ENCODE measurements around the gene PSD2.

Gene PSD2

DNA sequence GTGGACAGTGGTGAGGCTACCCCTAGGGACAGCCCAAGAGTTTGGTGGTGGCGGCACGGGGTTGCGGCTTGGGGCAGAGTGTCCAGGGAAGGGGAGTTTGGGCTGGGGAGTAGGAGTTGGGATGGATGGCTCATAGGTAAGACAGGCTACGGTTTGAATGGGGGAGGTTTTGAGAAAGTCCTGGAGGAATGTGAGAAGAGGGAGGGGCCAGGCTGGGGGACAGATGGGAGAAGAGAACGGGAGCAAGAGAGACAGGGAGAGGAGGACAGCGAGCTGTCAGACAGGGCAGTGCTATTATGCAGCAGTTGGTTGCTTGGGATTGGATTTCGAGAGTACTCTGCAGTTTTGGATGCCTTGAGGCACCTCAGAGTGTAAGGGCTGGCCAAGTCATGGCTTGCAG, 24.5 kb downstream of the PSD2 start:
- no peak overlapping the region for H3K27ac ChIP-seq (ENCODE audit: low read depth, low read length)
- no peak overlapping the region for H3K4me3 ChIP-seq (ENCODE audit: low read depth in 1 of 5, low read length in 5 of 5)
- H3K9ac ChIP-seq (ENCODE audit: low read length in 5 of 5), result no peak overlapping the region
- H3K9me3 ChIP-seq (ENCODE audit: control insufficient read depth in 5 of 5, low read length in 5 of 5), result peaks cover 0 to 13% (median 11%) of the 10 kb centered on the region in 5 donors
- no peaks in the 10 kb centered on the region for H3K36me3 ChIP-seq (ENCODE audit: control insufficient read depth in 5 of 5, insufficient read depth in 5 of 5, low read length in 5 of 5)
- peaks cover 0 to 7% (median 5%) of the 10 kb centered on the region in 5 donors for H3K27me3 ChIP-seq (ENCODE audit: control insufficient read depth in 5 of 5, insufficient read depth in 4 of 5, low read length in 5 of 5)
- no peaks in the 10 kb centered on the region for H3K4me1 ChIP-seq (ENCODE audit: control insufficient read depth in 5 of 5, insufficient read depth in 5 of 5, low read length in 5 of 5)

DNA sequence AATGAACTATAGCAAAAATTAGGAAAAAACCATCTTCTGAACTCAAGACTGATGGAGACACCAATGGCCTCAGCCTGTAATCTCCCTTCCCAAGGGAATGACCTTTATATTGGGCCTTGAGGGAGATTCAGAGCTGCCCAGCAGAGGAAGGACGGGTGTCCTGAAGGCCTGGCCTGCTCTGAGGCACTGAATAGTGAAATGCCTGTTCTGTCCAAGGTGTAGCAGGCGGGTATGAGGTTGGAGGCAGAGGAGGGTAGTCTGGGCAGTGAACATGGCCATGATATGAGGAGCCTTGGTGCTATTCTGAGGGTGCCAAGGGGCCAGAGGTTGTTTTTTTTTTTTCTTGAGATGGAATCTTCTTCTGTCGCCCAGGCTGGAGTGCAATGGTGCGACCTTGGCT, 25.0 kb downstream of the PSD2 start:
- peaks cover 0 to 7% (median 5%) of the 10 kb centered on the region in 5 donors for H3K27me3 ChIP-seq (ENCODE audit: control insufficient read depth in 5 of 5, insufficient read depth in 4 of 5, low read length in 5 of 5)
- H3K27ac ChIP-seq (ENCODE audit: low read depth, low read length), result no peak overlapping the region
- H3K4me3 ChIP-seq (ENCODE audit: low read depth in 1 of 5, low read length in 5 of 5), result no peak overlapping the region
- H3K9me3 ChIP-seq (ENCODE audit: control insufficient read depth in 5 of 5, low read length in 5 of 5), result peaks cover 0 to 13% (median 11%) of the 10 kb centered on the region in 5 donors
- no peaks in the 10 kb centered on the region for H3K36me3 ChIP-seq (ENCODE audit: control insufficient read depth in 5 of 5, insufficient read depth in 5 of 5, low read length in 5 of 5)
- H3K4me1 ChIP-seq (ENCODE audit: control insufficient read depth in 5 of 5, insufficient read depth in 5 of 5, low read length in 5 of 5), result no peaks in the 10 kb centered on the region
- H3K9ac ChIP-seq (ENCODE audit: low read length in 5 of 5), result no peak overlapping the region

DNA sequence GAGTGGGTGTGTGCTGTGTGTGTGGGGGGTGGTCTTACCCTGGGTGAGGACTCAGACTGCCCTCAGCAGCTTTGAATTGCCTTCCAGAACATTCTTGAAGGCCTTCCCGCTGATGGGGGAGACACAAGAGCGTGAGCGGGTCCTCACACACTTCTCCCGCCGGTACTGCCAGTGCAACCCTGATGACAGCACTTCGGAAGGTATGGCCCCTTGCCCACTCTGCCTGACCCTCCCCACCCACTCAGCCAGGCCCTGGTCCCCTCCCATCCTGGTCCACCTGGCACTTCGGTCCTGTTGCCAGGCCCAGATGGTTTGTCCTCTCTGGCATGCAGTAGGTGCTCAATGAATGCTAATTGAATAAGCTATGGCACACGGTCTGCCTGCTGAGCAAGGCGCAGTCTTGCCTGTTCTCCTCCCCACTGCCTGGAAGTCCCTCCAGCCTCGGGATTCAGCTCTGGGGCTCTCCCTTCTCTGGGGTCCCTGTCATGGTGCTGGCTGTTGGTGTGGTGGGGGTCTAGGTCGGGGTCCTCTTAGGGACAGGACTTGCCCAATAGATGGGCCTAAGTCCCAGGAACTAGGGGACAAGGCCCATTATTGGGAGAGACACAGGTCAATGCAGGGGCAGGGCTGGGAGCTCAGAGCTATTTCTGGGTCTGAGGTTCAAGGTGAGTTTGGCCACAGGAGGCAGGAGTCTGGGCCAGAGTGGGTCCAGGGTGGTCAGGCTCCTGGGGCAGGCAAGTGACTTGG, 26.4 kb downstream of the PSD2 start:
- Histone ChIP-seq H3K9me3 (ENCODE audit: control insufficient read depth in 5 of 5, low read length in 5 of 5) (peaks cover 0 to 13% (median 11%) of the 10 kb centered on the region in 5 donors), H3K4me1 (ENCODE audit: control insufficient read depth in 5 of 5, insufficient read depth in 5 of 5, low read length in 5 of 5) (no peaks in the 10 kb centered on the region), H3K36me3 (ENCODE audit: control insufficient read depth in 5 of 5, insufficient read depth in 5 of 5, low read length in 5 of 5) (no peaks in the 10 kb centered on the region), H3K4me3 (ENCODE audit: low read depth in 1 of 5, low read length in 5 of 5) (no peak overlapping the region), H3K9ac (ENCODE audit: low read length in 5 of 5) (no peak overlapping the region), H3K27me3 (ENCODE audit: control insufficient read depth in 5 of 5, insufficient read depth in 4 of 5, low read length in 5 of 5) (peaks cover 0 to 7% (median 5%) of the 10 kb centered on the region in 5 donors), H3K27ac (ENCODE audit: low read depth, low read length) (no peak overlapping the region)

DNA sequence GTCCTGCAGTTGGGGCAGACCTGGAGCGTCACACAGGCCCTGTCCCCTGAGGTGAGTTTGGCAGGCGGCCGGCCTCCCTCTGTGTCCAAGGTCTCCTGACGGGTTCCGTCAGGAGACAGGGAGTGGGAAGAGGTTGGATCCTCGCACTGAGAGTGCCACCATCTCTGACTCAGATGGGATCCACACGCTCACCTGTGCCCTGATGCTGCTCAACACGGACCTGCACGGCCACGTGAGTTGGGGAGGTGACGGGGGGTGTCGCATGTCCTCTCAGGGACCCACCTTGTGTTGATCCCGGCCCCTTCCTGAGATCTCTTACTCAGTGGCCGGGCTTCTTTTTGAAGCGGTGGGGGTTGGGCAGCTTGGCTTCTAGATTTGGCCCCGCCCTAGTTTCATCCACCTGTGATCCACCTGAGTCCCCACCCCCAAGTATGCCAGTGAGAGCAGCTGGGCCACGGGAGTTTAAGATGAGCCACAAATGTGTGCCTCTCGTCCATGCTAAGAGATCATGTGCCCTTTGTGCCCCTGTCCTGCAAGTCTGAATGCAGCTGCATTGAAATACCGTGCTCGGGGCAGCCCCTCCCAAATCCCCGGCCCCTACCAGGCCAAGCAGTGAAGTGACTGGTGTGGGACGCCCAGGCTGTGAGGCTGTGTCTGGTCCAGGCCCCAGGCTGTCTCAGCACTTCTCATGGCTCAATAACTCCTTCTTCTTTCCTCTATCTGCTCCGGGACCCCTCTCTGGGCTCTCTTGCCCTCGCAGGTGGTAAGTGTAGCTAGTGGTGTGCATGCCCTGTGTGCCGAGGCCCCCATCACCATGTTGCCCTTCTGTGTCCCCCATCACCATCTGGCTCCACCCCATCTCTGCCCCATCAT, 27.2 kb downstream of the PSD2 start:
- no peaks in the 10 kb centered on the region for H3K36me3 ChIP-seq (ENCODE audit: control insufficient read depth in 5 of 5, insufficient read depth in 5 of 5, low read length in 5 of 5)
- no peak overlapping the region for H3K4me3 ChIP-seq (ENCODE audit: low read depth in 1 of 5, low read length in 5 of 5)
- peaks cover 0 to 7% (median 0%) of the 10 kb centered on the region in 5 donors for H3K27me3 ChIP-seq (ENCODE audit: control insufficient read depth in 5 of 5, insufficient read depth in 4 of 5, low read length in 5 of 5)
- H3K9ac ChIP-seq (ENCODE audit: low read length in 5 of 5), result no peak overlapping the region
- H3K4me1 ChIP-seq (ENCODE audit: control insufficient read depth in 5 of 5, insufficient read depth in 5 of 5, low read length in 5 of 5), result no peaks in the 10 kb centered on the region
- peaks cover 0 to 13% (median 11%) of the 10 kb centered on the region in 5 donors for H3K9me3 ChIP-seq (ENCODE audit: control insufficient read depth in 5 of 5, low read length in 5 of 5)
- no peak overlapping the region for H3K27ac ChIP-seq (ENCODE audit: low read depth, low read length)

DNA sequence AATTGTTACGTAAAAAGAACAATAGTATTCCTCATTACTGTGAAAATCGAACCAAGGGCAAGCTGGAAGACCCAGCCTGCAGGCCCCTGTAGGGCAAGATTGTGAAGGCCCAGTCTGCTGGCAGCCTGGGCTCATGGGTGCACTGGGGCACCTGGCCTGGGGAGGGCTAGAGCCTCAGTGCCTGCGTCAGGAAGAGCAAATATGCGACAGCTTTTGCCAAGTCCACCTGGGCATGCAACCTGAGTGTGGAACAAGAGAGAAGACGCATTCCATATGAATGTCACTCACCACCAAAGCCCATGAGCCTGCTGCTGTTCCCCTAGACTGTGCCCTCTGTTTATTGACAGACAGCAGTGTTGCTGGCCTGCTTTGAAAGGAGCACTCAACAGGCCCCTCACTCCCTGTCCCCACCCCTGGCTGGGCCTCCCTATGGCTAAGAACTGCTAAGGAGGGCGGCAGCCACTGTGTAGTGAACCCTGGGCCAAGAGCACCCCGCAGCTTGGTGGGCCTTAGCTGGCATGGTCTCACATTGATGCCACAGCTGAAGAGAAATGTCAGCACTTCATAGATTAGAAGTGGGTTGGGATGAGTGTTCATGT, 28.2 kb downstream of the PSD2 start:
- no peaks in the 10 kb centered on the region for H3K4me1 ChIP-seq (ENCODE audit: control insufficient read depth in 5 of 5, insufficient read depth in 5 of 5, low read length in 5 of 5)
- H3K27ac ChIP-seq (ENCODE audit: low read depth, low read length), result no peak overlapping the region
- peaks cover 0 to 10% (median 6%) of the 10 kb centered on the region in 5 donors for H3K9me3 ChIP-seq (ENCODE audit: control insufficient read depth in 5 of 5, low read length in 5 of 5)
- H3K4me3 ChIP-seq (ENCODE audit: low read depth in 1 of 5, low read length in 5 of 5), result no peak overlapping the region
- peaks cover 0 to 7% (median 0%) of the 10 kb centered on the region in 5 donors for H3K27me3 ChIP-seq (ENCODE audit: control insufficient read depth in 5 of 5, insufficient read depth in 4 of 5, low read length in 5 of 5)
- H3K9ac ChIP-seq (ENCODE audit: low read length in 5 of 5), result no peak overlapping the region
- no peaks in the 10 kb centered on the region for H3K36me3 ChIP-seq (ENCODE audit: control insufficient read depth in 5 of 5, insufficient read depth in 5 of 5, low read length in 5 of 5)

DNA sequence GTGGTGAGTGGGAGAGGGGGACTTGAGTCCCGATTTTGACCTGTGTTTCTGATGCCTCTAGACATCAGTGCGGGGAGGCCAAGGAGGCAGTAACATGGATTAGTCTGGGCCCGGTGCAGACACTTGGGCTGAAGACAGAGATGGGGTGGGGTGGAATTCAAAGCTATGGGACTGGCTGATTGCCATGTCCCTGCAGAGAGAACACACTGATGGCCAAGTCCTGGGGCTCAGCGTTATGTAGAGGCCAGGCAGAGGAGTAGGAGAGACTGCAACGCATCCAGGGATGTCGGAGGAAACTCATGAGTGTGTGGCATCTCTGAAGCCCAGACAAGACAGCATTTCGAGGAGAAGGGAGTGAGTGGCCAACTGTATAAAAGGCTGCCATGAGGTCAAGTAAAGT, 30.1 kb downstream of the PSD2 start:
- no peak overlapping the region for H3K27ac ChIP-seq (ENCODE audit: low read depth, low read length)
- H3K4me1 ChIP-seq (ENCODE audit: control insufficient read depth in 5 of 5, insufficient read depth in 5 of 5, low read length in 5 of 5), result no peaks in the 10 kb centered on the region
- H3K4me3 ChIP-seq (ENCODE audit: low read depth in 1 of 5, low read length in 5 of 5), result no peak overlapping the region

DNA sequence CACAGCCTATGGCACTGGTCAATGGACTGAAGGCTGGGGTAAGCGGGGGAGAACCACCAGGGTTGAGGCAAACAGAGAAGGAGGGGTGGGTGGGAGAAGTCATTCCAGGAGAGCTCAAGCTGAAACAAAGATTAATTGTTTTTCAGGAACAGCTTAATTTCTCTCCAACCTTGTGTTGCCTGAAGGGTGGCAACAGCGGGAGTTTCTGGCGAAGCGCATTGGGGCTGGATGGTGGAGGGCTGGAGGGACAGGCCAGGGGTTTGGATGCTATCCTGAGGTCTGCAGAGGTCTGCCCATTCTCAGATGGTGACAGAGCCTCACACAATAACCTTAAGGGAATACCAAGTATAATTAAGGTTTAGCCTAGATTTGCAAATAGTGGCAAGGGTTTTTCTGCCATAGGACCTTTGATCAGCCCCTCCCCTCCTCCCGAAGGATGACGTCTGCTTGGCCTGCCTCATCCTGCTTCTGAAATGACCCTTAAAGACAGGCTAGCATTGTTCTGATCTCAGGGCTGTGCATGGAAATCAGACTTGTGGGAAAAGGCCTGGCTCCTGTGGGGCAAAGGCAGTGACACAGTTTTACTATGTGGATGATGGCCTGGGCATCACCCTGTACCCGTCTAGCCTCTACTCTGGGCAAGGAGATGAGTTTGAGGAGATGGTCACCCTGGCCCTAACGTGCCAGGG, 32.7 kb downstream of the PSD2 start:
- H3K27ac ChIP-seq (ENCODE audit: low read depth, low read length), result no peak overlapping the region
- H3K4me3 ChIP-seq (ENCODE audit: low read depth in 1 of 5, low read length in 5 of 5), result no peak overlapping the region
- no peaks in the 10 kb centered on the region for H3K36me3 ChIP-seq (ENCODE audit: control insufficient read depth in 5 of 5, insufficient read depth in 5 of 5, low read length in 5 of 5)
- H3K9ac ChIP-seq (ENCODE audit: low read length in 5 of 5), result no peak overlapping the region
- no peaks in the 10 kb centered on the region for H3K4me1 ChIP-seq (ENCODE audit: control insufficient read depth in 5 of 5, insufficient read depth in 5 of 5, low read length in 5 of 5)
- H3K27me3 ChIP-seq (ENCODE audit: control insufficient read depth in 5 of 5, insufficient read depth in 4 of 5, low read length in 5 of 5), result peaks cover 0 to 7% (median 0%) of the 10 kb centered on the region in 5 donors
- H3K9me3 ChIP-seq (ENCODE audit: control insufficient read depth in 5 of 5, low read length in 5 of 5), result peaks cover 0 to 4% (median 0%) of the 10 kb centered on the region in 5 donors

More for the DNA sequence above, 30.1 kb downstream of the PSD2 start:
- no peaks in the 10 kb centered on the region for H3K36me3 ChIP-seq (ENCODE audit: control insufficient read depth in 5 of 5, insufficient read depth in 5 of 5, low read length in 5 of 5)
- no peak overlapping the region for H3K9ac ChIP-seq (ENCODE audit: low read length in 5 of 5)
- no peaks in the 10 kb centered on the region for H3K27me3 ChIP-seq (ENCODE audit: control insufficient read depth in 5 of 5, insufficient read depth in 4 of 5, low read length in 5 of 5)
- peaks cover 0 to 4% (median 0%) of the 10 kb centered on the region in 5 donors for H3K9me3 ChIP-seq (ENCODE audit: control insufficient read depth in 5 of 5, low read length in 5 of 5)

DNA sequence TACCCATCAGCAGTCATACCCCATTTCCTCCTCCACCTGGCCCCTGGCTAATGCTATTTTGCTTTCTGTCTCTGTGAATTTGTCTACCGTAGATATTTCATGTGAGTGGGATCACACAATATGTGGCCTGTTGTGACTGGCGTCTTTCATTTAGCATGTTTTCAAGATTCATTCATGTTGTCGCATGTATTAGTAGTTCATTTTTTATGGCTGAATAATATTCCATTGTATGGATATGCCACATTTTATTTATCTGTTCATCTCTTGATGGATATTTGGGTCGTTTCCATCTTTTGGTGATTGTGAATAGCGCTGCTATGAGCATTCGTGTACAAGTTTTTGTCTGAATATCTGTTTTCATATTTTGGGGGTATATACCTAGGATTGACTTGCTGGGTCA, 33.9 kb downstream of the PSD2 start:
- Histone ChIP-seq H3K27ac (ENCODE audit: low read depth, low read length) (no peak overlapping the region), H3K9ac (ENCODE audit: low read length in 5 of 5) (no peak overlapping the region), H3K36me3 (ENCODE audit: control insufficient read depth in 5 of 5, insufficient read depth in 5 of 5, low read length in 5 of 5) (no peaks in the 10 kb centered on the region), H3K4me3 (ENCODE audit: low read depth in 1 of 5, low read length in 5 of 5) (no peak overlapping the region), H3K4me1 (ENCODE audit: control insufficient read depth in 5 of 5, insufficient read depth in 5 of 5, low read length in 5 of 5) (no peaks in the 10 kb centered on the region), H3K27me3 (ENCODE audit: control insufficient read depth in 5 of 5, insufficient read depth in 4 of 5, low read length in 5 of 5) (peaks cover 0 to 8% (median 0%) of the 10 kb centered on the region in 5 donors), H3K9me3 (ENCODE audit: control insufficient read depth in 5 of 5, low read length in 5 of 5) (peaks cover 0 to 4% (median 0%) of the 10 kb centered on the region in 5 donors)

DNA sequence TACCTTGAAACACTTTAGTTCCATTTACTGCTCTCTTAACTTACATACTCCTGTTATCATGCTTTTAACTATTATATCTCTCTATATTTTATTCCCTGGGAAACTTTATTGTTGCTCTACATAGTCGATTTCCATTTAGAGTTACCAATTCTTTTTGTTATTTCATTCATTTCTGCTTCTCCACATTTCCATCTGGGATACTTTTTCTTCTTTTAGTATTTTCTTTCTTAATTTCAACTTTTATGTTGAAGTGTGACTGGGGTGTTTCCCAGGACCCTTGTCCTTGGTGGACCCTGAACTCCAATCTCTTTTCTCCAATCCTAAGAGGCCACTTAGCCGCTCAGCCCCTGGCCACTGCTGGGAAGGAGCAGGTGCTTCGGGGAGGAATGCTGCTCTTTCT, 36.0 kb downstream of the PSD2 start:
- H3K4me1 ChIP-seq (ENCODE audit: control insufficient read depth in 5 of 5, insufficient read depth in 5 of 5, low read length in 5 of 5), result no peaks in the 10 kb centered on the region
- no peak overlapping the region for H3K4me3 ChIP-seq (ENCODE audit: low read depth in 1 of 5, low read length in 5 of 5)
- peaks cover 0 to 20% (median 3%) of the 10 kb centered on the region in 5 donors for H3K27me3 ChIP-seq (ENCODE audit: control insufficient read depth in 5 of 5, insufficient read depth in 4 of 5, low read length in 5 of 5)
- no peak overlapping the region for H3K27ac ChIP-seq (ENCODE audit: low read depth, low read length)
- H3K9ac ChIP-seq (ENCODE audit: low read length in 5 of 5), result no peak overlapping the region
- no peaks in the 10 kb centered on the region for H3K36me3 ChIP-seq (ENCODE audit: control insufficient read depth in 5 of 5, insufficient read depth in 5 of 5, low read length in 5 of 5)
- H3K9me3 ChIP-seq (ENCODE audit: control insufficient read depth in 5 of 5, low read length in 5 of 5), result peaks cover 0 to 4% (median 0%) of the 10 kb centered on the region in 5 donors
